Activated CD4-positive, alpha-beta T cell treated with anti-CD3 and anti-CD28 coated beads, Interleukin-2, amount 10 ng/mL, durations not matched to agents 24 days and 14 days (primary cell): ENCODE results near the gene MAPK8IP3. TPM values are rescaled to one million over a fixed set of nuclear protein-coding genes. Genes with fewer than 3 reads are reported as not detected.

Source experiments
- DNase-seq: peaks from one replicate; pipeline ENCODE4 v3.0.0; 2022
- H3K27ac Mint-ChIP-seq: one replicate; pipeline ENCODE4 v1.8.0; 2022; ENCODE audit warnings: mild to moderate bottlenecking, mixed read lengths
- H3K27me3 Mint-ChIP-seq: one replicate; pipeline ENCODE4 v1.8.0; 2022; ENCODE audit warnings: mixed read lengths
- H3K36me3 Mint-ChIP-seq: one replicate; pipeline ENCODE4 v1.8.0; 2022; ENCODE audit warnings: low read depth, mild to moderate bottlenecking, mixed read lengths
- H3K4me1 Mint-ChIP-seq: one replicate; pipeline ENCODE4 v1.8.0; 2021; ENCODE audit warnings: mixed read lengths
- H3K4me3 Mint-ChIP-seq: one replicate; pipeline ENCODE4 v1.8.0; 2022; ENCODE audit warnings: mild to moderate bottlenecking, moderate library complexity, mixed read lengths
- H3K9me3 Mint-ChIP-seq: one replicate; pipeline ENCODE4 v1.8.0; 2021; ENCODE audit warnings: mixed read lengths
- intact Hi-C: fragments of 100-400 bp; cut with micrococcal nuclease; formaldehyde crosslinking; loops from one replicate; pipeline ENCODE4 v1.15.1; 2023
- total RNA-seq: library from RNA; stranded (reverse); gene quantifications from 2 replicates; pipeline ENCODE4 v1.2.3, GENCODE V29; 2022

The MAPK8IP3 gene
- total RNA-seq, 1 donor from 2014 or later: 80.2 TPM

GRCh38 chr16:1769402-1770300 is 63.7 kb downstream of the MAPK8IP3 start:
- Mint-ChIP-seq H3K27ac (peak overlapping the region; percentile 74), H3K4me1 (peaks cover 10% of the 10 kb centered on the region)
- intact Hi-C loops: loop anchor here (2.0 to 5.0 kb wide), 4 partner anchors 55 to 173 kb away; partner anchors contain the start of genes MAPK8IP3 and MSRB1

GRCh38 chr16:1770328-1771187 is 64.6 kb downstream of the MAPK8IP3 start:
- intact Hi-C loops: loop anchor here (1.0 to 5.0 kb wide), 5 partner anchors 54 to 295 kb away; partner anchors contain the start of genes CLCN7, MAPK8IP3 and MSRB1

More at GRCh38 chr16:1769402-1770300, 63.7 kb downstream of the MAPK8IP3 start:
- H3K36me3 Mint-ChIP-seq: peaks cover 26% of the 10 kb centered on the region
- no peaks in the 10 kb centered on the region for H3K9me3 Mint-ChIP-seq
- H3K27me3 Mint-ChIP-seq: no peaks in the 10 kb centered on the region
- DNase-seq: no peak
- H3K4me3 Mint-ChIP-seq: peak overlapping the region; percentile 93

GRCh38 chr16:1771188-1771863 is 65.3 kb downstream of the MAPK8IP3 start, which contains the start of gene NME3:
TSS of gene NME3 (minus strand) at chr16:1771543. CDS start at chr16:1771534, 9 bp downstream.
- intact Hi-C loops: loop anchor here (1.0 to 5.0 kb wide), 5 partner anchors 53 to 296 kb away; partner anchors contain the start of genes CLCN7, MAPK8IP3 and MSRB1
- peak within 1 kb of the TSS; percentile 93 for H3K4me3 Mint-ChIP-seq
- H3K9me3 Mint-ChIP-seq: no peaks in the 10 kb centered on the region
- H3K27me3 Mint-ChIP-seq: no peaks in the 10 kb centered on the region
- H3K27ac Mint-ChIP-seq: peak within 1 kb of the TSS; percentile 95
- H3K4me1 Mint-ChIP-seq: peaks cover 10% of the 10 kb centered on the region
- H3K36me3 Mint-ChIP-seq: peaks cover 22% of the 10 kb centered on the region
- peak; percentile 96 for DNase-seq

More at GRCh38 chr16:1770328-1771187, 64.6 kb downstream of the MAPK8IP3 start:
- no peaks in the 10 kb centered on the region for H3K27me3 Mint-ChIP-seq
- H3K36me3 Mint-ChIP-seq: peaks cover 24% of the 10 kb centered on the region
- H3K4me3 Mint-ChIP-seq: peak overlapping the region; percentile 93
- peak overlapping the region; percentile 74 for H3K27ac Mint-ChIP-seq
- peaks cover 10% of the 10 kb centered on the region for H3K4me1 Mint-ChIP-seq
- DNase-seq: peak; percentile 83
- no peaks in the 10 kb centered on the region for H3K9me3 Mint-ChIP-seq

- no peaks in the 10 kb centered on the region for H3K27me3 Mint-ChIP-seq
- intact Hi-C loops: loop anchor here (1.0 to 5.0 kb wide), 6 partner anchors 53 to 297 kb away; partner anchors contain the start of genes CLCN7, CRAMP1, IFT140 and MAPK8IP3
- peak overlapping the region; percentile 93 for H3K4me3 Mint-ChIP-seq
These were observed 65.9 kb downstream of the MAPK8IP3 start for GRCh38 chr16:1771864-1772361.

GRCh38 chr16:1772362-1772907 is 66.4 kb downstream of the MAPK8IP3 start, which contains the start of gene EME2:
TSS of gene EME2 (plus strand) at chr16:1772810. CDS start at chr16:1773228, 418 bp downstream.
- no peaks in the 10 kb centered on the region for H3K9me3 Mint-ChIP-seq
- peaks cover 10% of the 10 kb centered on the region for H3K4me1 Mint-ChIP-seq
- no peaks in the 10 kb centered on the region for H3K27me3 Mint-ChIP-seq
- peaks cover 18% of the 10 kb centered on the region for H3K36me3 Mint-ChIP-seq
- intact Hi-C loops: loop anchor here (2.0 to 5.0 kb wide), 3 partner anchors 65 to 170 kb away; partner anchors contain the start of genes CRAMP1, IFT140, MAPK8IP3 and MSRB1
- H3K27ac Mint-ChIP-seq: peak within 1 kb of the TSS; percentile 95
- DNase-seq: peak; percentile 85
- H3K4me3 Mint-ChIP-seq: peak within 1 kb of the TSS; percentile 93

More at GRCh38 chr16:1771864-1772361, 65.9 kb downstream of the MAPK8IP3 start:
- H3K4me1 Mint-ChIP-seq: peaks cover 10% of the 10 kb centered on the region
- peak overlapping the region; percentile 95 for H3K27ac Mint-ChIP-seq
- H3K9me3 Mint-ChIP-seq: no peaks in the 10 kb centered on the region
- DNase-seq: no peak
- peaks cover 22% of the 10 kb centered on the region for H3K36me3 Mint-ChIP-seq

GRCh38 chr16:1772908-1773702 is 67.1 kb downstream of the MAPK8IP3 start, which contains the start of gene MRPS34:
TSS of gene MRPS34 (minus strand) at chr16:1773134. CDS start at chr16:1773119, 15 bp downstream.
- DNase-seq: peak; percentile 96
- H3K36me3 Mint-ChIP-seq: peaks cover 18% of the 10 kb centered on the region
- no peaks in the 10 kb centered on the region for H3K27me3 Mint-ChIP-seq
- peak within 1 kb of the TSS; percentile 93 for H3K4me3 Mint-ChIP-seq
- H3K9me3 Mint-ChIP-seq: no peaks in the 10 kb centered on the region
- H3K27ac Mint-ChIP-seq: peak within 1 kb of the TSS; percentile 95
- H3K4me1 Mint-ChIP-seq: peaks cover 10% of the 10 kb centered on the region
- intact Hi-C loops: loop anchor here (1.0 to 5.0 kb wide), 4 partner anchors 9 to 169 kb away; partner anchors contain the start of genes CRAMP1, IFT140, MAPK8IP3 and MSRB1

- Mint-ChIP-seq H3K27ac (peak overlapping the region; percentile 71), H3K36me3 (peaks cover 15% of the 10 kb centered on the region), H3K9me3 (no peaks in the 10 kb centered on the region), H3K4me3 (peak overlapping the region; percentile 93), H3K27me3 (no peaks in the 10 kb centered on the region), H3K4me1 (peaks cover 10% of the 10 kb centered on the region)
- DNase-seq: no peak
- intact Hi-C loops: loop anchor here (1.0 to 5.0 kb wide), 4 partner anchors 8 to 168 kb away; partner anchors contain the start of genes CRAMP1, IFT140, MAPK8IP3 and MSRB1
These were observed 67.9 kb downstream of the MAPK8IP3 start for GRCh38 chr16:1773703-1774447.

GRCh38 chr16:1774448-1774780 is 68.4 kb downstream of the MAPK8IP3 start:
- intact Hi-C loops: loop anchor here (5.0 kb wide), 2 partner anchors 67 to 168 kb away; partner anchors contain the start of genes MAPK8IP3 and MSRB1
- no peak overlapping the region for H3K27ac Mint-ChIP-seq

GRCh38 chr16:1775006-1775845 is 69.2 kb downstream of the MAPK8IP3 start:
- Mint-ChIP-seq H3K4me3 (peak overlapping the region; percentile 45), H3K9me3 (no peaks in the 10 kb centered on the region), H3K27ac (no peak overlapping the region), H3K27me3 (no peaks in the 10 kb centered on the region), H3K4me1 (peaks cover 7% of the 10 kb centered on the region), H3K36me3 (peaks cover 16% of the 10 kb centered on the region)
- intact Hi-C loops: no loop called here
- no peak for DNase-seq

More at GRCh38 chr16:1774448-1774780, 68.4 kb downstream of the MAPK8IP3 start:
- Mint-ChIP-seq H3K4me1 (peaks cover 10% of the 10 kb centered on the region), H3K9me3 (no peaks in the 10 kb centered on the region), H3K4me3 (peak overlapping the region; percentile 93), H3K36me3 (peaks cover 17% of the 10 kb centered on the region), H3K27me3 (no peaks in the 10 kb centered on the region)
- DNase-seq: no peak

GRCh38 chr16:1775846-1776671 is 70.1 kb downstream of the MAPK8IP3 start:
- H3K4me1 Mint-ChIP-seq: peaks cover 9% of the 10 kb centered on the region
- H3K27ac Mint-ChIP-seq: no peak overlapping the region
- H3K27me3 Mint-ChIP-seq: no peaks in the 10 kb centered on the region
- intact Hi-C loops: no loop called here
- no peak for DNase-seq
- H3K36me3 Mint-ChIP-seq: peaks cover 13% of the 10 kb centered on the region
- H3K9me3 Mint-ChIP-seq: no peaks in the 10 kb centered on the region
- no peak overlapping the region for H3K4me3 Mint-ChIP-seq
